Measurements from ENCODE around the gene RAB14.

DNA sequence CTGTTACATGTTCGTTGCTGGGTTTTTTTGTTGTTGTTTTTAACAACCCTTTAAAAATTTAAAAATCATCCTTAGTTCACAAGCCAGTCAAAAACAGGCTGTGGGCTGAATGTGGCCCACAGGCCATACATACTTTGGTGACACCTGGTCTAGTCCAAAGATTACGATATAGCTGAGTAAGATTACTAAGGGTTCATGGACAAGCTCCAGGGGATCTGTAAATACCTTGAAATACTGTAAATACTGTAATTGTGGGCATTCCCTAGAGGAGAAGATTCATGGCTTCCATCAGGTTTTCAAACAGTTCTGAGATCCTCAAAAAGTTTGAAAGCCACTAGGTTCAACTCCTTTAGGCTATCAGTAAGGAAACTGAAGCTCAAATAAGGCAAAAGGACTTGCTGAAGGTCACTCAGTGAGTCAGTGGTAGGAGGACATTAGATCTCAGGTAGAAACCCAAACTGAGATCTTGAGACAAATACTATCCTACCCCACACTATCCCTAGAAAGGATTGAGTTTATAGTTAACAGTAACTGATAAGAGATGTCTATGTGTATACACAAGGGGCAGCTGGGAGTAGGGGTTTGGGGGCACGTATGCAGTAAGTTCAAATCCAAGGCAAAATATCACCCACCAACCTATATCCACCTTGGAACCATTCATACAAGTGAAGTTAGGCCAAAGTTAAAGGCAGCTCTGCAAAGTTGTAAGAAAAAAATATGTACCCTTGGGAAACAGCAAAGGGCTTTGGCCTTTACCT lies 17.8 kb downstream of the RAB14 start:
- TF ChIP-seq POLR2A (IDR thresholded peaks at IDR 0.05) = no peak
- no peak for TF ChIP-seq POLR2AphosphoS5 (IDR thresholded peaks at IDR 0.05)
- TF ChIP-seq, protein P1, sequence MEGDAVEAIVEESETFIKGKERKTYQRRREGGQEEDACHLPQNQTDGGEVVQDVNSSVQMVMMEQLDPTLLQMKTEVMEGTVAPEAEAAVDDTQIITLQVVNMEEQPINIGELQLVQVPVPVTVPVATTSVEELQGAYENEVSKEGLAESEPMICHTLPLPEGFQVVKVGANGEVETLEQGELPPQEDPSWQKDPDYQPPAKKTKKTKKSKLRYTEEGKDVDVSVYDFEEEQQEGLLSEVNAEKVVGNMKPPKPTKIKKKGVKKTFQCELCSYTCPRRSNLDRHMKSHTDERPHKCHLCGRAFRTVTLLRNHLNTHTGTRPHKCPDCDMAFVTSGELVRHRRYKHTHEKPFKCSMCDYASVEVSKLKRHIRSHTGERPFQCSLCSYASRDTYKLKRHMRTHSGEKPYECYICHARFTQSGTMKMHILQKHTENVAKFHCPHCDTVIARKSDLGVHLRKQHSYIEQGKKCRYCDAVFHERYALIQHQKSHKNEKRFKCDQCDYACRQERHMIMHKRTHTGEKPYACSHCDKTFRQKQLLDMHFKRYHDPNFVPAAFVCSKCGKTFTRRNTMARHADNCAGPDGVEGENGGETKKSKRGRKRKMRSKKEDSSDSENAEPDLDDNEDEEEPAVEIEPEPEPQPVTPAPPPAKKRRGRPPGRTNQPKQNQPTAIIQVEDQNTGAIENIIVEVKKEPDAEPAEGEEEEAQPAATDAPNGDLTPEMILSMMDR (IDR thresholded peaks at IDR 0.05) = no peak
